Skeletal muscle tissue (tissue), 4 donors: ENCODE measurements around the gene CYP21A2. TPM values are rescaled to one million over a fixed set of nuclear protein-coding genes. Genes with fewer than 3 reads are reported as not detected.
"Not testable (repeated sequence)": the region's sequence is repeated elsewhere in the genome, so short reads cannot be mapped to it uniquely, and the experiment has no call there.

Source experiments
- H3K27ac ChIP-seq: one replicate; pipeline ENCODE4 v1.7.0; 2013; ENCODE audit warnings: mild to moderate bottlenecking, low read depth, low read length, inconsistent platforms
- H3K27me3 ChIP-seq, 3 donors: one replicate each; pipeline ENCODE4 v1.7.0; 2013; ENCODE audit warnings: low read length in 3 of 3; ENCODE audit not compliant: control insufficient read depth in 3 of 3, insufficient read depth in 3 of 3
- H3K36me3 ChIP-seq, 3 donors: one replicate each; pipeline ENCODE4 v1.7.0; 2013; ENCODE audit warnings: low read length in 3 of 3; ENCODE audit not compliant: control insufficient read depth in 3 of 3, insufficient read depth in 3 of 3
- H3K4me1 ChIP-seq, 3 donors: one replicate each; pipeline ENCODE4 v1.7.0; 2013; ENCODE audit warnings: low read length in 3 of 3, mild to moderate bottlenecking in 3 of 3; ENCODE audit not compliant: control insufficient read depth in 3 of 3, insufficient read depth in 3 of 3
- H3K4me3 ChIP-seq, 3 donors: one replicate each; pipeline ENCODE4 v1.7.0; 2013; ENCODE audit warnings: low read length in 3 of 3
- H3K9ac ChIP-seq, 3 donors: one replicate each; pipeline ENCODE4 v1.7.0; 2013; ENCODE audit warnings: low read length in 3 of 3, mild to moderate bottlenecking in 3 of 3, moderate library complexity in 2 of 3, low read depth in 1 of 3
- H3K9me3 ChIP-seq, 3 donors: one replicate each; pipeline ENCODE4 v1.7.0; 2013; ENCODE audit warnings: low read length in 3 of 3; ENCODE audit not compliant: control insufficient read depth in 3 of 3
- total RNA-seq: library from RNA; depleted of rRNA; stranded (reverse); fragments of >200 nt; gene quantifications from one replicate; pipeline ENCODE4 v1.2.3, GENCODE V29; 2014
- donor health status: Osteomylitis.

CYP21A2 gene
- total RNA-seq, 1 donor from 2014 or later = not detected

DNA sequence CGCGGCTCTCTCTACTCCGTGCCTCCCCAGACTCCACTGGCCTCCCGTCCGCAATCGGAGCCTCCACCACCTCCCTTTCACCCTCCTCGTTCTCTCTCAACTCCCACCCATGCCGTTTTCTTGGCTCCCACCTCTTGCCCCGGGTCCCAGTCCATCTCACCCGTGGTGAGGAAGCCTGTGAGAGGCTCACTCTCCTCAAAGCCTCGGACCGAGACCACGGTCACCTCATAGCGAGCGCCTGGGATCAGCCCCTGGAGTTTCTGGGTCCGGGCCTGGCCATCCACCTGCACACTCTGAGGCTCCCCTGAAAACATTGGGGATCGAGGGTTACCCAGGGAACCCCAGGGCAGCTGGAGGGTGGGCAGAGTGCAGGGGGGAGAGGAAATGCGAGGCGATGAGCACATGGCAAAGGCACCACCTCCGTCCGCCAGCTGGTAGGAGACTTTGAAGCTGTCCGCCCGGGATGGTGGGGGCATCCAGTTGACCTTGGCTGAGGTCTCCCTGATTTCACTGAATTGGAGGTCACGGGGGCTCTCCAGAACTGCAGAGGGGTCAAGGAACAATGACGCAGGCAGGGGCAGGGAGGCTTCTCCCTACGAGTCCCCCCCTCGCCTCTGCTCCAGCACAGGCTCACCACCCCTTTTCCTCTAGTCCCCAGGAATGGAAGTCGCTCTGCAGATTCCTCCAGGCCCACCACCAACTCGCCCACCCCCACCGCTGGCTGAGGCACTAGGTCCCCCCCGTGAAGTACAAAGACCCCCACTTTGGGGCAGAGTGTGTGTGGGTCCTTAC is 5.6 kb downstream of the CYP21A2 start:
- not testable (repeated sequence) for H3K9ac ChIP-seq, H3K27ac ChIP-seq, H3K9me3 ChIP-seq, H3K36me3 ChIP-seq, H3K27me3 ChIP-seq, H3K4me3 ChIP-seq
- H3K4me1 ChIP-seq = peaks cover 20 to 22% (median 22%) of the 10 kb centered on the region in 3 donors

DNA sequence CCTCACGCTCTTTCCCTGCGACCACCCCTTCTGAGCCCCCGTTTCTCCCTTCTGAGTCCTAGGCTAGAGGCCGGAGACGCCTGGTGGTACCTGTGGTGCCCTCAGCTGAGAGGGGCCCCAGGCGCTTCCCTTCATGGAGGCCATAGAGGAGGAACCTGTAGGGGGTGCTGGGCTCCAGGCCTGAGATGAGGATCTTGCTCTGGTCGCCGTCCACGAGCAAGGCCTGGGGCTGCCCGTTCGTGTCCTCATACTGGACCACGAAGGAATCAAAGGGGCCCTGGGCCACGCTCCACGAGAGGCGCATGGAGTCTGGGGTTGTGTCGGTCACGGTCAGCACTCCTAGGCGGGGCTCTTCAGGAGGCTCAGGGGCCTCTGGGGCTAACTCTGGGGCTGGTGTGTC is 6.7 kb downstream of the CYP21A2 start:
- H3K9me3 ChIP-seq, H3K27ac ChIP-seq, H3K27me3 ChIP-seq, H3K36me3 ChIP-seq, H3K9ac ChIP-seq, H3K4me3 ChIP-seq: not testable (repeated sequence)
- peaks cover 20 to 22% (median 22%) of the 10 kb centered on the region in 3 donors for H3K4me1 ChIP-seq

DNA sequence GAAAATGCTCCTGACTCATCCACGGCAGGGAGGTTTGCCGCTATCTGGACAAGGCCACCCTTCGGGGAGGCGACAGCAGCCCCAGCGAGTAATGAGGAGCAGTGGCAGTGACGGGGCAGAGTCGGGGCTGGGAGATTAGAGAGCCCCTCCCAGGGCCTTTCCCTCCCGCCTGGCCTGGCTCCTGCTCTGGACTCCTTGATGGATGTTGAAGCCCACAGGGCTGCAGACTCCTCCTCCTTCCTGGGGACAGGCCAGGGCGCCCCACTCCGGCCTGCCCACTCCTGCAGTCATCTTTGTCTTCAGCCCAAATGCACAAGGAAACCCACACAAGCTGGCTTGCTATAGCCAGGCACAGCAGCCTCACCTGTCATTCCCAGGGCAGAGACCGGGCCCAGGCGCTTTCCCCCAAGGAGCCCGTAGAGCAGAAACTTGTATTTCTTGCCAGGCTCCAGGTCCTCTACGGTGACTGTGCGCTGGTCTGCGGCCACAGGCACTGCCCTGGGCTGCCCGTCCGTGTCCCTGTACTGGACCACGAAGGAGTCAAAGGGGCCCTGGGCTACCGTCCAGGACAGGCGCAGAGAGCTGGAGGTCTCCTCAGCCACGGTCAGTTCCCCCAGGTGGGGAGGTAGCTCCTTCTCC is 7.7 kb downstream of the CYP21A2 start:
- Histone ChIP-seq H3K9ac (no peak overlapping the region), H3K9me3 (no peaks in the 10 kb centered on the region), H3K27ac (peak overlapping the region; percentile 76), H3K36me3 (peaks cover 0 to 1% (median 0%) of the 10 kb centered on the region in 3 donors), H3K4me1 (peaks cover 20 to 22% (median 22%) of the 10 kb centered on the region in 3 donors), H3K4me3 (no peak overlapping the region), H3K27me3 (no peaks in the 10 kb centered on the region)

- Histone ChIP-seq H3K9me3 (no peaks in the 10 kb centered on the region), H3K27ac (peak overlapping the region; percentile 76), H3K9ac (peak overlapping the region in 1 of 3 donors; percentile 3), H3K4me3 (no peak overlapping the region), H3K27me3 (no peaks in the 10 kb centered on the region), H3K36me3 (peaks cover 0 to 1% (median 0%) of the 10 kb centered on the region in 3 donors), H3K4me1 (peaks cover 20 to 22% (median 22%) of the 10 kb centered on the region in 3 donors)
Observed at GRCh38 chr6:32046450-32047083, 8.4 kb downstream of the CYP21A2 start.

DNA sequence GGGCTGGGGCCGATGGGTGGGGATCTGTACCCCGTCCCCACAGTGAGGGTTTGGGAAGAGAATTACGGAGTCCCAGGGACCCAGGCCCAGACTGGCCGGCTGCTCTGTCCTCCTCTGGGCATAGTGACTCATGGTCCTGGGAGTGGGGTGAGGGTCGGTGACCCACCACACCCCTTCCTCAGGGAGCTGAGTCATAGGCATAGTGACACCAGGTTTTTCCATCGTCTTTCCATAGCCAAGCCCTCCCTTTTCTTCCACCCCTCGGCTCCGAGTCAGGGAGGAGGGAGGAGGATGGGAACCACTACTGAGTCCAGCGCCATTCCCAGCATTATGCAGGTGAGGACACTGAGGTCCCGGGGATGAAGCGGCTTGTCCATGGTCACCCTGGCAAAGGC is 8.9 kb downstream of the CYP21A2 start:
- no peaks in the 10 kb centered on the region for H3K27me3 ChIP-seq
- no peak overlapping the region for H3K4me3 ChIP-seq
- H3K9me3 ChIP-seq = no peaks in the 10 kb centered on the region
- H3K27ac ChIP-seq = peak overlapping the region; percentile 76
- peaks cover 20 to 22% (median 22%) of the 10 kb centered on the region in 3 donors for H3K4me1 ChIP-seq
- peaks cover 0 to 1% (median 0%) of the 10 kb centered on the region in 3 donors for H3K36me3 ChIP-seq
- H3K9ac ChIP-seq = peak overlapping the region in 2 of 3 donors; percentile 3 to 11

DNA sequence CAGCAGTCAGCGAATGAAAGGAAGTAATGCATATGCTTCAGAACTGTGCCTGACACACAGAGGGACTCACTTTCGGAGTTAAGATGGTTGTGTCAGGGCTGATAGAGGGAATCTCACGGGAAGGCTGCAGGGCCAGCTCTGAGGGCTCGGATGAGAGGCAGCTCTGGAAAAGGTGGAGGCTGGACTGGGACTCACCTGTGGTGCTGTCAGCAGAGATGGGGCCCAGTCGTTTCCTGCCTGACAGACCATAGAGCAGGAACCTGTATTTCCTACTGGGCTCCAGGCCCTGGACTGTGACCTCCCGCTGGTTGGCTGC is 9.3 kb downstream of the CYP21A2 start:
- Histone ChIP-seq H3K9me3 (no peaks in the 10 kb centered on the region), H3K9ac (peak overlapping the region in 1 of 3 donors; percentile 11), H3K27ac (peak overlapping the region; percentile 76), H3K27me3 (no peaks in the 10 kb centered on the region), H3K36me3 (peaks cover 0 to 1% (median 0%) of the 10 kb centered on the region in 3 donors), H3K4me3 (no peak overlapping the region), H3K4me1 (peaks cover 20 to 22% (median 22%) of the 10 kb centered on the region in 3 donors)

DNA sequence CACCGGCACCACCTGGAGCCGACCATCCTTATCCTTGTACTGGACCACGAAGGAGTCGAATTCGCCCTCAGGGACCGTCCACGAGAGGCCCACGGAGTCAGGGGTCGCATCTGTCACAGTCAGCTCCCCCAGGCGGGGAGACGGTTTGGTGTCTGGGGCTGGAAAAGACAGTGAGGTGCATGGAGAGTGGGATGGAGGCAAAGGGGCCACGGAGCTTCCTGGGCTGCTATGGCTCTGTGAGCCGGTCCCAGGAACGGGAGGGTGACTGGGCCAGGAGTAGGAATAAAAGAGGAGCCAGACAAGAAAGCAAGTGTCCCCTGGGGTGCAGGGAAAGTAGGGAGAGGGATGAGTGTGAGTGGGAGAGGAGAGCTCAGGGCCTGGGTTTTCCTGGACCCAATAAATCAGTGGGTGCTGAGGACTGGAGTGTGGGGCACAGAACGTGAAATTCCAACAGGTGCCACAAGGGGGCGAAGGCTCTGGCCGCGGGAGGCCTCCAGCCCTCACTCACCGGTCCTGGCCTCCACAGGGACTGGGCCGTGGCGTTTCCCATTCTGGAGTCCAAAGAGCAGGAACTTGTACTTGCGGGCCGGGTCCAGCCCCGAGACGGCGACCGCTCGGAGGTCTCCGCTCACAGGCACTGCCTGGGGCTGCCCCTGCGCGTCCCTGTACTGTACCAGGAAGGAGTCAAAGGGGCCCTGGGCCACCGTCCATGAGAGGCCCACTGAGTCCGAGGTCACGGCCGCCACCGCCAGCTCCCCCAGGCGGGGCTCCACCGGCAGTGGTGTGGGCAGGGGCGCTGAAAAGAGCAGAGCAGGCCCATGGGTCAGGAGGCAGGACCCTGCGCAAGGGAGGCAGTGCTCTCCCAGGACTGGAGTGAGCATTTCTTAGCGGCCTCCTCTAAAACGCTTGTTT is 9.9 kb downstream of the CYP21A2 start:
- Histone ChIP-seq H3K27me3 (no peaks in the 10 kb centered on the region), H3K9me3 (no peaks in the 10 kb centered on the region), H3K36me3 (peaks cover 0 to 3% (median 0%) of the 10 kb centered on the region in 3 donors), H3K9ac (peak overlapping the region in 1 of 3 donors; percentile 54), H3K4me3 (no peak overlapping the region), H3K27ac (peak overlapping the region; percentile 76), H3K4me1 (peaks cover 20 to 22% (median 22%) of the 10 kb centered on the region in 3 donors)

GRCh38 chr6:32049149-32049548 is 10.9 kb downstream of the CYP21A2 start:
- peaks cover 20 to 22% (median 22%) of the 10 kb centered on the region in 3 donors for H3K4me1 ChIP-seq
- H3K4me3 ChIP-seq, H3K27ac ChIP-seq, H3K36me3 ChIP-seq, H3K9me3 ChIP-seq, H3K9ac ChIP-seq, H3K27me3 ChIP-seq: not testable (repeated sequence)

GRCh38 chr6:32049736-32050135 is 11.5 kb downstream of the CYP21A2 start:
- not testable (repeated sequence) for H3K27ac ChIP-seq, H3K9me3 ChIP-seq, H3K36me3 ChIP-seq

More at GRCh38 chr6:32049736-32050135, 11.5 kb downstream of the CYP21A2 start:
- H3K27me3 ChIP-seq, H3K4me3 ChIP-seq, H3K9ac ChIP-seq: not testable (repeated sequence)
- H3K4me1 ChIP-seq = peaks cover 20 to 22% (median 22%) of the 10 kb centered on the region in 3 donors
